WERI-Rb-1 (cell line): Measurements from ENCODE around the gene ERBB2.

Source experiments
- DNase-seq: peaks from one replicate; pipeline ENCODE4 v3.0.0-alpha.2; 2020
- H3K27ac ChIP-seq: fragments of 250-450 bp; sonication (Bioruptor Pico); 2 replicates; pipeline ENCODE4 v1.5.1; 2020; ENCODE audit warnings: mild to moderate bottlenecking, moderate library complexity
- H3K27me3 ChIP-seq: fragments of 250-450 bp; sonication (Bioruptor Pico); 2 replicates; pipeline ENCODE4 v1.5.1; 2021; ENCODE audit warnings: mild to moderate bottlenecking, low read depth, moderate library complexity; ENCODE audit not compliant: insufficient read depth, severe bottlenecking
- H3K36me3 ChIP-seq: fragments of 250-450 bp; sonication (Bioruptor Pico); 2 replicates; pipeline ENCODE4 v1.5.1; 2020; ENCODE audit warnings: mild to moderate bottlenecking, moderate library complexity
- H3K4me3 ChIP-seq: 2 replicates; pipeline ENCODE4 v1.5.1; 2011; ENCODE audit warnings: low read depth, mild to moderate bottlenecking, control low read depth, low read length
- H3K9me3 ChIP-seq: fragments of 250-450 bp; sonication (Bioruptor Pico); 2 replicates; pipeline ENCODE4 v1.5.1; 2021; ENCODE audit warnings: mild to moderate bottlenecking, moderate library complexity; ENCODE audit not compliant: severe bottlenecking
- CTCF ChIP-seq: IDR thresholded peaks from 2 replicates; pipeline ENCODE4 v1.5.1; 2011; ENCODE audit warnings: low read depth, mild to moderate bottlenecking, control low read depth, inconsistent platforms, low read length

Gene ERBB2

GRCh38 chr17:39676198-39676819, 23.6 kb upstream of the ERBB2 start:
- peak overlapping the region; percentile 44 for H3K27ac ChIP-seq

GRCh38 chr17:39677072-39677471, 22.8 kb upstream of the ERBB2 start:
- Histone ChIP-seq H3K4me3 (no peak overlapping the region), H3K9me3 (no peaks in the 10 kb centered on the region), H3K27ac (peak overlapping the region; percentile 96), H3K36me3 (peaks cover 17% of the 10 kb centered on the region), H3K27me3 (no peaks in the 10 kb centered on the region)
- DNase-seq = no peak
- TF ChIP-seq CTCF = no peak

More at GRCh38 chr17:39676198-39676819, 23.6 kb upstream of the ERBB2 start:
- no peaks in the 10 kb centered on the region for H3K27me3 ChIP-seq
- TF ChIP-seq CTCF = no peak
- peaks cover 13% of the 10 kb centered on the region for H3K36me3 ChIP-seq
- DNase-seq = no peak
- H3K4me3 ChIP-seq = no peak overlapping the region
- H3K9me3 ChIP-seq = no peaks in the 10 kb centered on the region

- Histone ChIP-seq H3K27ac (peak overlapping the region; percentile 96), H3K4me3 (no peak overlapping the region), H3K36me3 (peaks cover 20% of the 10 kb centered on the region), H3K27me3 (no peaks in the 10 kb centered on the region), H3K9me3 (no peaks in the 10 kb centered on the region)
- TF ChIP-seq CTCF = no peak
- DNase-seq = peak; percentile 71
These were observed 22.1 kb upstream of the ERBB2 start for GRCh38 chr17:39677542-39678339.

- DNase-seq = no peak
- no peak overlapping the region for H3K4me3 ChIP-seq
- peak; percentile 26; the same call in 1 of the 2 replicates for TF ChIP-seq CTCF
These were observed 21.3 kb upstream of the ERBB2 start for GRCh38 chr17:39678340-39679116.

GRCh38 chr17:39679521-39680192, 20.2 kb upstream of the ERBB2 start:
- H3K4me3 ChIP-seq = peak overlapping the region; percentile 11
- peaks cover 33% of the 10 kb centered on the region for H3K36me3 ChIP-seq
- DNase-seq = peak; percentile 81
- H3K9me3 ChIP-seq = no peaks in the 10 kb centered on the region
- H3K27ac ChIP-seq = peak overlapping the region; percentile 96
- no peaks in the 10 kb centered on the region for H3K27me3 ChIP-seq
- TF ChIP-seq CTCF = no peak

More at GRCh38 chr17:39678340-39679116, 21.3 kb upstream of the ERBB2 start:
- Histone ChIP-seq H3K27ac (peak overlapping the region; percentile 96), H3K36me3 (peaks cover 26% of the 10 kb centered on the region), H3K27me3 (no peaks in the 10 kb centered on the region), H3K9me3 (no peaks in the 10 kb centered on the region)
